ENCODE results near the gene POMGNT1.
"Not testable (repeated sequence)": the region's sequence is repeated elsewhere in the genome, so short reads cannot be mapped to it uniquely, and the experiment has no call there.

Gene POMGNT1

GRCh38 chr1:46244656-46245371, 46.6 kb upstream of the POMGNT1 start:
- TF ChIP-seq CTCF (IDR thresholded peaks at IDR 0.05) = peak; percentile 23
- H3K9me3 ChIP-seq (ENCODE audit: control insufficient read depth, low read length) = no peaks in the 10 kb centered on the region

GRCh38 chr1:46243831-46244230, 45.6 kb upstream of the POMGNT1 start:
- not testable (repeated sequence) for H3K9me3 ChIP-seq (ENCODE audit: control insufficient read depth, low read length); H3K79me2 ChIP-seq; H3K4me3 ChIP-seq (ENCODE audit: low read depth, low read length); H3K4me2 ChIP-seq (ENCODE audit: low read length); H3K27ac ChIP-seq; H3K9ac ChIP-seq; H3K4me1 ChIP-seq; H2AFZ ChIP-seq; H3K36me3 ChIP-seq (ENCODE audit: control insufficient read depth, insufficient read depth, low read length); H3K27me3 ChIP-seq (ENCODE audit: control insufficient read depth, insufficient read depth, low read length)

More at GRCh38 chr1:46244656-46245371, 46.6 kb upstream of the POMGNT1 start:
- H3K4me3 ChIP-seq (ENCODE audit: low read depth, low read length) = no peak overlapping the region
- H3K4me2 ChIP-seq (ENCODE audit: low read length) = no peak overlapping the region
- no peak overlapping the region for H3K9ac ChIP-seq
- H3K27ac ChIP-seq = no peak overlapping the region
- H2AFZ ChIP-seq = no peak overlapping the region
- no peaks in the 10 kb centered on the region for H3K79me2 ChIP-seq
- peaks cover 2% of the 10 kb centered on the region for H3K4me1 ChIP-seq
- H3K27me3 ChIP-seq (ENCODE audit: control insufficient read depth, insufficient read depth, low read length) = no peaks in the 10 kb centered on the region
- no peaks in the 10 kb centered on the region for H3K36me3 ChIP-seq (ENCODE audit: control insufficient read depth, insufficient read depth, low read length)

- H3K9ac ChIP-seq = no peak overlapping the region
- H3K27ac ChIP-seq = no peak overlapping the region
- H3K4me3 ChIP-seq (ENCODE audit: low read depth, low read length) = no peak overlapping the region
- no peak overlapping the region for H3K4me2 ChIP-seq (ENCODE audit: low read length)
- no peaks in the 10 kb centered on the region for H3K79me2 ChIP-seq
- H3K36me3 ChIP-seq (ENCODE audit: control insufficient read depth, insufficient read depth, low read length) = no peaks in the 10 kb centered on the region
- no peak overlapping the region for H2AFZ ChIP-seq
- H3K9me3 ChIP-seq (ENCODE audit: control insufficient read depth, low read length) = no peaks in the 10 kb centered on the region
- TF ChIP-seq CTCF (IDR thresholded peaks at IDR 0.05) = no peak
- peaks cover under 1% of the 10 kb centered on the region for H3K4me1 ChIP-seq
- H3K27me3 ChIP-seq (ENCODE audit: control insufficient read depth, insufficient read depth, low read length) = no peaks in the 10 kb centered on the region
Observed at GRCh38 chr1:46242918-46243317, 44.7 kb upstream of the POMGNT1 start.

- H2AFZ ChIP-seq; H3K9ac ChIP-seq; H3K79me2 ChIP-seq; H3K4me2 ChIP-seq (ENCODE audit: low read length); H3K27me3 ChIP-seq (ENCODE audit: control insufficient read depth, insufficient read depth, low read length); H3K4me1 ChIP-seq; H3K9me3 ChIP-seq (ENCODE audit: control insufficient read depth, low read length); H3K4me3 ChIP-seq (ENCODE audit: low read depth, low read length); H3K27ac ChIP-seq; H3K36me3 ChIP-seq (ENCODE audit: control insufficient read depth, insufficient read depth, low read length): not testable (repeated sequence)
Observed at GRCh38 chr1:46241733-46242132, 43.5 kb upstream of the POMGNT1 start.

- H3K27me3 ChIP-seq (ENCODE audit: control insufficient read depth, insufficient read depth, low read length); H3K4me1 ChIP-seq; H2AFZ ChIP-seq; H3K9ac ChIP-seq; H3K36me3 ChIP-seq (ENCODE audit: control insufficient read depth, insufficient read depth, low read length); H3K79me2 ChIP-seq; H3K9me3 ChIP-seq (ENCODE audit: control insufficient read depth, low read length); H3K4me3 ChIP-seq (ENCODE audit: low read depth, low read length); H3K4me2 ChIP-seq (ENCODE audit: low read length); H3K27ac ChIP-seq: not testable (repeated sequence)
Observed at GRCh38 chr1:46238865-46239264, 40.6 kb upstream of the POMGNT1 start.

- H3K9me3 ChIP-seq (ENCODE audit: control insufficient read depth, low read length) = no peaks in the 10 kb centered on the region
- no peak for TF ChIP-seq CTCF (IDR thresholded peaks at IDR 0.05)
- no peak overlapping the region for H2AFZ ChIP-seq
- H3K9ac ChIP-seq = no peak overlapping the region
- no peaks in the 10 kb centered on the region for H3K4me1 ChIP-seq
- H3K27ac ChIP-seq = no peak overlapping the region
- H3K36me3 ChIP-seq (ENCODE audit: control insufficient read depth, insufficient read depth, low read length) = no peaks in the 10 kb centered on the region
- H3K4me2 ChIP-seq (ENCODE audit: low read length) = no peak overlapping the region
- H3K4me3 ChIP-seq (ENCODE audit: low read depth, low read length) = no peak overlapping the region
- H3K27me3 ChIP-seq (ENCODE audit: control insufficient read depth, insufficient read depth, low read length) = no peaks in the 10 kb centered on the region
- no peaks in the 10 kb centered on the region for H3K79me2 ChIP-seq
Observed at GRCh38 chr1:46236882-46237281, 38.6 kb upstream of the POMGNT1 start.

- H3K79me2 ChIP-seq; H3K4me3 ChIP-seq (ENCODE audit: low read depth, low read length); H3K4me2 ChIP-seq (ENCODE audit: low read length); H3K9ac ChIP-seq; H3K36me3 ChIP-seq (ENCODE audit: control insufficient read depth, insufficient read depth, low read length); H3K9me3 ChIP-seq (ENCODE audit: control insufficient read depth, low read length); H3K27me3 ChIP-seq (ENCODE audit: control insufficient read depth, insufficient read depth, low read length); H2AFZ ChIP-seq; H3K27ac ChIP-seq; H3K4me1 ChIP-seq: not testable (repeated sequence)
Observed at GRCh38 chr1:46231231-46231630, 33.0 kb upstream of the POMGNT1 start.
